AG09309 (cell line): ENCODE data around the gene TANC1.

Source experiments
- DNase-seq: peaks from one replicate; pipeline ENCODE4 v3.0.0-alpha.2; 2010; ENCODE audit warnings: low read depth
- H3K4me3 ChIP-seq: 2 replicates; pipeline ENCODE4 v1.5.1; 2011; ENCODE audit warnings: mild to moderate bottlenecking, low read depth, low read length, moderate library complexity; ENCODE audit not compliant: control insufficient read depth
- TF ChIP-seq, protein P1 (sequence below): IDR thresholded peaks from 2 replicates; pipeline ENCODE4 v1.5.1; 2011; ENCODE audit warnings: mild to moderate bottlenecking, low read depth, low read length, inconsistent platforms; ENCODE audit not compliant: insufficient read depth, control insufficient read depth; ENCODE audit errors: missing control alignments

TANC1 gene

DNA sequence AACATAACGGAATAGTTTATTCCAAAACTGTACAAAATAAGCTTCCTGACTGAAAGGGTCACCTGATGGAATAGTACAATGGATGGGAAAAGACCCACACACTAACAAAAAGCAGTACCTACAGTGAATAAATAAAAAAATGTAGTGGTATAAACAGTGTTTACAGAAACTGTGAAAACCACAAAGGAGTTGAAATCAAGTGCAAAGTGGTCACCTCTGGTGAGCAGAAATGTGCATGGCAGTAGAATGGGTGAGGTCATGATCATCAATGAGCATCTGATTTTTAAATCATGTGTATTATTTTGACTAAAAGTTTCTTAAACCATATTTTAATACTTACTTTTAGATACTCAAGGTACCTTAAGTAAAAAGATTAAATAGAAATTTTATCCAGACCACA is 306.7 kb downstream of the TANC1 start:
- TF ChIP-seq, protein P1, sequence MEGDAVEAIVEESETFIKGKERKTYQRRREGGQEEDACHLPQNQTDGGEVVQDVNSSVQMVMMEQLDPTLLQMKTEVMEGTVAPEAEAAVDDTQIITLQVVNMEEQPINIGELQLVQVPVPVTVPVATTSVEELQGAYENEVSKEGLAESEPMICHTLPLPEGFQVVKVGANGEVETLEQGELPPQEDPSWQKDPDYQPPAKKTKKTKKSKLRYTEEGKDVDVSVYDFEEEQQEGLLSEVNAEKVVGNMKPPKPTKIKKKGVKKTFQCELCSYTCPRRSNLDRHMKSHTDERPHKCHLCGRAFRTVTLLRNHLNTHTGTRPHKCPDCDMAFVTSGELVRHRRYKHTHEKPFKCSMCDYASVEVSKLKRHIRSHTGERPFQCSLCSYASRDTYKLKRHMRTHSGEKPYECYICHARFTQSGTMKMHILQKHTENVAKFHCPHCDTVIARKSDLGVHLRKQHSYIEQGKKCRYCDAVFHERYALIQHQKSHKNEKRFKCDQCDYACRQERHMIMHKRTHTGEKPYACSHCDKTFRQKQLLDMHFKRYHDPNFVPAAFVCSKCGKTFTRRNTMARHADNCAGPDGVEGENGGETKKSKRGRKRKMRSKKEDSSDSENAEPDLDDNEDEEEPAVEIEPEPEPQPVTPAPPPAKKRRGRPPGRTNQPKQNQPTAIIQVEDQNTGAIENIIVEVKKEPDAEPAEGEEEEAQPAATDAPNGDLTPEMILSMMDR = no peak
- no peak overlapping the region for H3K4me3 ChIP-seq
- no peak for DNase-seq

DNA sequence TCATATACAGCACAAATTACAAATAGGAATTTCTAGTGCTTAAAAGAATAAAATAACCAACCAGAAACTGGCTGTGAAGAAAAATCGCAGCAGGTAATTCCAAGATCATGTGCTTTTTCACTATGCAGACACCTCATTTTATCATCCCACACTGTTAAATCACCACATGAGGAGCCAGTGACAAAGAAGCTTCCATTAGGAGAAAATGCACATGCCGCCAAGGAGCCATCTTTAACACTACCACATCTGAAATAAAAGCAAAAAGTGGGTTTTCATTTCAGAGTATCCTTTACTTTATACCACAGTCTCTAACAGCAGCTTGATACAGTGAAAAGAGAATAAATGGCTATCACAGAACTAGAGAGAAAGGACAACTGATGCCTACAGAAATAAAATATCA is 311.3 kb downstream of the TANC1 start:
- TF ChIP-seq, protein P1 = no peak
- H3K4me3 ChIP-seq = no peak overlapping the region
- no peak for DNase-seq

DNA sequence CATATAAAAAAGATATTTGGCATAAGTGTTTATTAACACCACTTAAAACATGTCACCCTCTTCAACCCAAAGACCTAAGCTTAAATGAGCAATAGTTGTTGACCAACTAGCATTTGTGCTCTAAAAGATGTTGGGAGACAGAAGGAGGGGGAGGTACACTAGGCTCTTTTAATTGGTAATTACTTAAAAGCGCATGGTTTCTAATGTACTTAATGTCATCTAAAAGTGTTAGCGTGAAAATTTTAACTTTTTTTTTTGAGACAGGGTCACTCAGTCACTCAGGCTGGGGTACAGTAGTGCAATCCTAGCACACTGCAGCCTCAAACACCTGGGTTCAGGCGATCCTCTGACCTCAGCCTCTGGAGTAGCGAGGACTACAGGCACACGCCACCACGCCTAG is 312.6 kb downstream of the TANC1 start:
- TF ChIP-seq, protein P1 = no peak
- DNase-seq = no peak
- H3K4me3 ChIP-seq = no peak overlapping the region
